VCaP (cell line): ENCODE data around the gene SLCO2A1.

Source experiments
- H3K27ac ChIP-seq: fragments of 450-650 bp; 2 replicates; pipeline ENCODE4 v1.5.1; 2017
- CTCF ChIP-seq: fragments of 450-650 bp; conservative IDR thresholded peaks from 2 replicates; pipeline ENCODE4 v1.5.1; 2017; ENCODE audit warnings: mild to moderate bottlenecking, moderate library complexity

Gene SLCO2A1

DNA sequence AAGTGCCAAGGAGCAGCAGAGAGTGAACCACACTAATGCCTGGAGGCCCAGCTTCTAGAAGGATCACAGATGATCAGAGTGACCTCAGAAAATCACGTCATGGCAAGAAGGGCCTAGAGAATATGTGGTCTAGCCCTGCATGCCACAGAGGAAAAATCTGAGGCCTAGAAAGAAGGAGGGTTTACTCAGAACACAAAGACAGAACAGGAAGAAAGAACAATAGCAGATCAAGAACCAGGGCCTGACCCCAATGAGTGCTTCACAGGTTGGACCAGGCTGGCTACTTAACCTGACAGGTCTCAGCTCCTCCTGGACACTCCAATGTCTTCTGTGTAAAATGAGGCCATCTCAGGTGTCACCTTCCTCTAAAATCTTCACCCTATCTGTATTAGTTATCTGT is 148.2 kb downstream of the SLCO2A1 start:
- no peak for TF ChIP-seq CTCF
- H3K27ac ChIP-seq = no peak overlapping the region

- no peak for TF ChIP-seq CTCF
- H3K27ac ChIP-seq = no peak overlapping the region
Measured at GRCh38 chr3:133880886-133881455, 148.8 kb downstream of the SLCO2A1 start.

GRCh38 chr3:133880287-133880686 is 149.4 kb downstream of the SLCO2A1 start:
- TF ChIP-seq CTCF = no peak
- no peak overlapping the region for H3K27ac ChIP-seq

DNA sequence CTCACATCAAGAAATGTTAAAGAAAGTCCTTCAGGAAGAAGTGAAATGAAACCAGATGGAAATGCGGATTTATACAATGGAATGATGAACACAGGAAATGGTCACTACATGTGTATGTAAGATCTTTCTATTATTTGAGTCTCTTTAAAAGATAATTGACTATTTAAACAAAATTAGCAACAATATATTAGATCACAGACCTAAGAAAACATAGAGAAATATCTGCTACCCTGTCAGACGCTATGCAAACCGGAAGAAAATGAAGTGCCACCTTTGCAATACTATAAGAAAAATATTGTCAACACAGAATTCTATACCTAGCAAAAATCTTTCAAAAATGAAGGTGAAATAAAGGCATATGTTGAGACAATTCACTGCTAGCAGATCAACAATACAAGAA is 151.2 kb downstream of the SLCO2A1 start:
- no peak overlapping the region for H3K27ac ChIP-seq
- TF ChIP-seq CTCF = no peak
